Right atrium auricular region (tissue), 2 donors: ENCODE data around the gene IRAK3. TPM values are rescaled to one million over a fixed set of nuclear protein-coding genes. Genes with fewer than 3 reads are reported as not detected.

Experiments used
- DNase-seq: peaks from one replicate; pipeline ENCODE4 v3.0.0-alpha.2; 2019; ENCODE audit warnings: low spot score
- H3K27ac ChIP-seq, 2 donors: fragments of 200-600 bp; sonication (generic); 1 replicate in 1 of 2; 2 replicates in 1 of 2; pipeline ENCODE4 v1.5.1; 2016 to 2019
- H3K27me3 ChIP-seq, 2 donors: fragments of 200-600 bp; sonication (generic); one replicate each; pipeline versions ENCODE4 v1.5.1 to v1.6.0; 2017 to 2019
- H3K36me3 ChIP-seq: fragments of 200-600 bp; sonication (generic); one replicate; pipeline ENCODE4 v1.5.1; 2016
- H3K4me1 ChIP-seq, 2 donors: fragments of 200-600 bp; sonication (generic); one replicate each; pipeline versions ENCODE4 v1.5.1 to v1.6.0; 2017 to 2019
- H3K4me3 ChIP-seq, 2 donors: fragments of 200-600 bp; sonication (generic); 1 replicate in 1 of 2; 2 replicates in 1 of 2; pipeline ENCODE4 v1.5.1; 2017 to 2019; ENCODE audit warnings: mild to moderate bottlenecking in 1 of 2, moderate library complexity in 1 of 2
- H3K9me3 ChIP-seq, 2 donors: fragments of 200-600 bp; sonication (generic); one replicate each; pipeline ENCODE4 v1.5.1; 2019
- total RNA-seq, 2 donors: library from RNA; depleted of rRNA; stranded (reverse); fragments of >200 nt; gene quantifications; one replicate each; pipeline ENCODE4 v1.1.0, GENCODE V29; 2016
- TF ChIP-seq, protein P1 (sequence below), 2 donors: fragments of 200-600 bp; sonication (generic); IDR thresholded peaks; one replicate each; pipeline ENCODE4 v1.5.1; 2019; ENCODE audit warnings: antibody characterized with exemption in 2 of 2

Gene IRAK3
- total RNA-seq, 2 donors from 2014 or later: 12.3 to 15.8 TPM

DNA sequence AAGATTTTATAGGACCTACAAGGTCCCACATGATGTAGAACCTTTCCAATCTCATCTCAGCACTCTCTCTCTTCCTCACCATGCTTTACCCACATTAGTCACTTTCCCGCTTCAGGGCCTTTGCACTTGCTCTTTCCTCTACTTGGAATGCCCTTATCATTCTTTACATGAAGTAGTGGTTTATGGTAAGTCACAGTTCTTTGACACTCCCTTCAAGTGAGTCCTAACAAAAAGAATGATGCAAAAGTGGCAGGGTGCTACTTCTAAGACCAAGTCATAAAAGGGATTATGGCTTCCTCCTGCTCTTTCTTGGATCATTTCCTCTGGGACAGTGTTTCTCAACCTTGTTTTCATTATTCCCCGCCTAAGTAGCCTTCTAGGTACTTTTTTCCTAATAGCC lies 32.4 kb upstream of the IRAK3 start:
- H3K4me1 ChIP-seq: peaks cover 0 to 30% of the 10 kb centered on the region in 2 donors
- H3K4me3 ChIP-seq: no peak overlapping the region
- H3K36me3 ChIP-seq: peaks cover 16% of the 10 kb centered on the region
- no peak for DNase-seq
- TF ChIP-seq, protein P1, sequence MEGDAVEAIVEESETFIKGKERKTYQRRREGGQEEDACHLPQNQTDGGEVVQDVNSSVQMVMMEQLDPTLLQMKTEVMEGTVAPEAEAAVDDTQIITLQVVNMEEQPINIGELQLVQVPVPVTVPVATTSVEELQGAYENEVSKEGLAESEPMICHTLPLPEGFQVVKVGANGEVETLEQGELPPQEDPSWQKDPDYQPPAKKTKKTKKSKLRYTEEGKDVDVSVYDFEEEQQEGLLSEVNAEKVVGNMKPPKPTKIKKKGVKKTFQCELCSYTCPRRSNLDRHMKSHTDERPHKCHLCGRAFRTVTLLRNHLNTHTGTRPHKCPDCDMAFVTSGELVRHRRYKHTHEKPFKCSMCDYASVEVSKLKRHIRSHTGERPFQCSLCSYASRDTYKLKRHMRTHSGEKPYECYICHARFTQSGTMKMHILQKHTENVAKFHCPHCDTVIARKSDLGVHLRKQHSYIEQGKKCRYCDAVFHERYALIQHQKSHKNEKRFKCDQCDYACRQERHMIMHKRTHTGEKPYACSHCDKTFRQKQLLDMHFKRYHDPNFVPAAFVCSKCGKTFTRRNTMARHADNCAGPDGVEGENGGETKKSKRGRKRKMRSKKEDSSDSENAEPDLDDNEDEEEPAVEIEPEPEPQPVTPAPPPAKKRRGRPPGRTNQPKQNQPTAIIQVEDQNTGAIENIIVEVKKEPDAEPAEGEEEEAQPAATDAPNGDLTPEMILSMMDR (IDR thresholded peaks at IDR 0.05): no peak
- no peak overlapping the region for H3K27ac ChIP-seq
- H3K9me3 ChIP-seq: no peaks in the 10 kb centered on the region
- H3K27me3 ChIP-seq: no peaks in the 10 kb centered on the region

DNA sequence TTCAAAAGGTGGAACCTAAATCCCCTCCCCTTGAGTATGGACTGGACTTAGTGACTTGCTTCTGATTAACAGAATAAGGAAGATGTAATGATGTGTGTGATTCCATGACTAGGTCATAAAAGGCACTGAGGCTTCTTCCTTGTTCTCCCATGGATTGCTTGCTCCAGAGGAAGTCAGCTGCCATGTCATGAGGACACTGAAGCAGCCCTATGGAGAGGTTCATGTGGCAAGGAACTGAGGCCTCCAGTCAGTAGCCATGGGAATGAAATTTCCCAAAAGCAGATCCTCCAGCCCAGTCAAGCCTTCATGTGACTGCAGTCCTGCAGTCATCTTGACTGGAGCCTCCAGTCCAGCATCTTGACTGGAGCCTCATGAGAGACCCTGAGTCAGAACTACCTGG lies 29.9 kb upstream of the IRAK3 start:
- H3K27ac ChIP-seq: no peak overlapping the region
- H3K36me3 ChIP-seq: peaks cover 16% of the 10 kb centered on the region
- peaks cover 0 to 32% of the 10 kb centered on the region in 2 donors for H3K4me1 ChIP-seq

DNA sequence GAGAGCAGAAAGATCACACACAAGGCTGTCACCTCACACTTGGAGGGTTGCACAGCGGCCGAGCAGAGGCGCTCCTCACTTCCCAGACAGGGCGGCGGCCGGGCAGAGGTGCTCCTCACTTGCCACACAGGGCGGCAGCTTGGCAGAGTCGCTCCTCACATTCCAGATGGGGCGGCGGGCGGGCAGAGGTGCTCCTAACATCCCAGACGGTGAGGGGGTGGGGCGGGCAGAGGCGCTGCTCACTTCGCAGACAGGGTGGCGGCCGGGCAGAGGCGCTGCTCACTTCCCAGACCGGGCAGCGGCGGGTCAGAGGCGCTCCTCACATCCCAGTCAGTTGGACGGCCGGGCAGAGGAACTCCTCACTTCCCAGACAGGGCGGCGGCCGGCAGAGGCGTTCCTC lies 28.3 kb upstream of the IRAK3 start:
- Histone ChIP-seq H3K4me1 (peaks cover 0 to 22% of the 10 kb centered on the region in 2 donors), H3K9me3 (no peaks in the 10 kb centered on the region), H3K27ac (no peak overlapping the region), H3K36me3 (peaks cover 16% of the 10 kb centered on the region), H3K27me3 (no peaks in the 10 kb centered on the region), H3K4me3 (no peak overlapping the region)
- no peak for DNase-seq
- TF ChIP-seq, protein P1 (IDR thresholded peaks at IDR 0.05): no peak

More for the DNA sequence above, 29.9 kb upstream of the IRAK3 start:
- H3K9me3 ChIP-seq: no peaks in the 10 kb centered on the region
- H3K27me3 ChIP-seq: no peaks in the 10 kb centered on the region
- TF ChIP-seq, protein P1 (IDR thresholded peaks at IDR 0.05): no peak
- H3K4me3 ChIP-seq: no peak overlapping the region
- no peak for DNase-seq

DNA sequence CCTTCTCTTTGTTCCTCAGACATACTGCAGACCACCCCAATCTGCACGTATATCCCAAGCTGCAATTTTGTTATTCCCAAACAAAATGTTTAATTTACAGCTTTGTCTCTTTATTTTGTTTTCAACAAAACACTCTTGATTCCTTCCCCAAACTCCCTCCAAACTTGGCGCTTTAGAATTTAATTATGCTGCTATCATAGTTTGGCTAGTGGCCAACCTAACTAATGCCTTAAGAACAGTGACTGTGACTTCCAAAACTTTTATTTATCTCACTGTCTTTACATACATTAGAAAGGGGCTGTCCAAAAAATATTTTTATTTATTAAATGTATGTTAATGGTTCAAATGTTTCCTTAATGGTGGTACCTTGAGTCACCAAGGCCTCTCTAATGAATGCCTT lies 26.3 kb upstream of the IRAK3 start:
- peaks cover 0 to 27% of the 10 kb centered on the region in 2 donors for H3K4me1 ChIP-seq
- H3K27me3 ChIP-seq: no peaks in the 10 kb centered on the region
- no peaks in the 10 kb centered on the region for H3K9me3 ChIP-seq
- TF ChIP-seq, protein P1 (IDR thresholded peaks at IDR 0.05): no peak
- H3K27ac ChIP-seq: no peak overlapping the region
- H3K36me3 ChIP-seq: peaks cover 16% of the 10 kb centered on the region
- DNase-seq: no peak
- no peak overlapping the region for H3K4me3 ChIP-seq

DNA sequence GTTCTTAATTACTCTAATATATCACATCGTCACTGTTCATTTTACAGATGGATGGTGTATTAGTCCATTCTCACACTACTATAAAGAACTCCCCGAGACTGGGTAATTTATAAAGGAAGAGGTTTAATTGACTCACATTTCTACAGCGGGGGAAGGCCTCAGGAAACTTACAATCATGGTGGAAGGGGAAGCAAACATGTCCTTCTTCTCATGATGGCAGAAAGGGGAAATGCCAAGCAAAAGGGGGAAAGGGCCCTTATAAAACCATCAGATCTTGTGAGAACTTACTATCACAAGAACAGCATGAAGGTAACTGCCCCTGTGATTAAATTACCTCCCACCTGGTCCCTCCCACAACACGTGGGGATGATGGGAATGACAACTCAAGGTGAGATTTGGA lies 25.7 kb upstream of the IRAK3 start:
- peaks cover 0 to 33% of the 10 kb centered on the region in 2 donors for H3K4me1 ChIP-seq
- DNase-seq: no peak
- H3K27ac ChIP-seq: no peak overlapping the region

More for the DNA sequence above, 25.7 kb upstream of the IRAK3 start:
- Histone ChIP-seq H3K9me3 (no peaks in the 10 kb centered on the region), H3K4me3 (no peak overlapping the region), H3K36me3 (peaks cover 16% of the 10 kb centered on the region), H3K27me3 (no peaks in the 10 kb centered on the region)
- TF ChIP-seq, protein P1 (IDR thresholded peaks at IDR 0.05): no peak
